Measurements from ENCODE around the gene SERINC5.

DNA sequence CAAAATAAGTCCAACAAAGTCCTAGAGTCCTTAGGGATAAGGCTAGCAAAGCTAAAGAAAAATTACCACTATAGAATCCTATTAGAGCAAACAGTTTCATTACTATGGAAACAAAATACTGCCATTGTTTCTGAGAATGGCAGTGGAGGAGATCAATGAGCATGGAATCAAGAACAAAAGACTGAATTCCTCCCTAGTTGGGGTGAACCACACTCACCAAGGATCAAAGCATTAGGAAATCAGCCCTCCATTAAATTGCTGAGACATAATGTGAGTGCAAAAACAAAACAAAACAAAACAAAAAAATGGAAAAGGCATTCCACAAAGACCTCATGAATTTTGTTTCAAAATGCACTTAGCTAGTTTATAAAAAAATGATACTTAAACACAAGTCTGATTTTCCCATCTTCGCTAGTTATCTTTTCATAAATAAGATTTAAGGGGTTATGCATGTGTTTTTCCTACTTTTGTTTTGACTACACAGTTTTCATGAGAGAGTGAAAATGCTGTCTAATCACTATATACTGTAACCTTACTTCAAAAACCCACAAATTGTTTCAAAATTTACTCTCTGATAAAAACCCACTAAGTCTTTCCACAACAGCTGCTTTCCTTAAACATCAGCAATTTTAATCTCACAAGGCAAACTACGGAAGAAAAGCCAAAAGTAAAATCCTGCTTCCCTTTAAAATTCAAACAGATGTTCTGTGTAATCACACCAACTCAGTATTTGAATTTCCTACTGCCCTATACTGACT, 9.7 kb downstream of the SERINC5 start:
- TF ChIP-seq CHD2 (IDR thresholded peaks at IDR 0.05; ENCODE audit: low read length, partially characterized antibody): no peak
- TF ChIP-seq, protein P1, sequence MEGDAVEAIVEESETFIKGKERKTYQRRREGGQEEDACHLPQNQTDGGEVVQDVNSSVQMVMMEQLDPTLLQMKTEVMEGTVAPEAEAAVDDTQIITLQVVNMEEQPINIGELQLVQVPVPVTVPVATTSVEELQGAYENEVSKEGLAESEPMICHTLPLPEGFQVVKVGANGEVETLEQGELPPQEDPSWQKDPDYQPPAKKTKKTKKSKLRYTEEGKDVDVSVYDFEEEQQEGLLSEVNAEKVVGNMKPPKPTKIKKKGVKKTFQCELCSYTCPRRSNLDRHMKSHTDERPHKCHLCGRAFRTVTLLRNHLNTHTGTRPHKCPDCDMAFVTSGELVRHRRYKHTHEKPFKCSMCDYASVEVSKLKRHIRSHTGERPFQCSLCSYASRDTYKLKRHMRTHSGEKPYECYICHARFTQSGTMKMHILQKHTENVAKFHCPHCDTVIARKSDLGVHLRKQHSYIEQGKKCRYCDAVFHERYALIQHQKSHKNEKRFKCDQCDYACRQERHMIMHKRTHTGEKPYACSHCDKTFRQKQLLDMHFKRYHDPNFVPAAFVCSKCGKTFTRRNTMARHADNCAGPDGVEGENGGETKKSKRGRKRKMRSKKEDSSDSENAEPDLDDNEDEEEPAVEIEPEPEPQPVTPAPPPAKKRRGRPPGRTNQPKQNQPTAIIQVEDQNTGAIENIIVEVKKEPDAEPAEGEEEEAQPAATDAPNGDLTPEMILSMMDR (IDR thresholded peaks at IDR 0.05): no peak
- TF ChIP-seq, protein P2, sequence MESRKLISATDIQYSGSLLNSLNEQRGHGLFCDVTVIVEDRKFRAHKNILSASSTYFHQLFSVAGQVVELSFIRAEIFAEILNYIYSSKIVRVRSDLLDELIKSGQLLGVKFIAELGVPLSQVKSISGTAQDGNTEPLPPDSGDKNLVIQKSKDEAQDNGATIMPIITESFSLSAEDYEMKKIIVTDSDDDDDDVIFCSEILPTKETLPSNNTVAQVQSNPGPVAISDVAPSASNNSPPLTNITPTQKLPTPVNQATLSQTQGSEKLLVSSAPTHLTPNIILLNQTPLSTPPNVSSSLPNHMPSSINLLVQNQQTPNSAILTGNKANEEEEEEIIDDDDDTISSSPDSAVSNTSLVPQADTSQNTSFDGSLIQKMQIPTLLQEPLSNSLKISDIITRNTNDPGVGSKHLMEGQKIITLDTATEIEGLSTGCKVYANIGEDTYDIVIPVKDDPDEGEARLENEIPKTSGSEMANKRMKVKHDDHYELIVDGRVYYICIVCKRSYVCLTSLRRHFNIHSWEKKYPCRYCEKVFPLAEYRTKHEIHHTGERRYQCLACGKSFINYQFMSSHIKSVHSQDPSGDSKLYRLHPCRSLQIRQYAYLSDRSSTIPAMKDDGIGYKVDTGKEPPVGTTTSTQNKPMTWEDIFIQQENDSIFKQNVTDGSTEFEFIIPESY (IDR thresholded peaks at IDR 0.05; ENCODE audit: borderline replicate concordance, low read depth): no peak
- TF ChIP-seq EZH2phosphoT487 (IDR thresholded peaks at IDR 0.05; ENCODE audit: borderline replicate concordance, low read depth): no peak
- TF ChIP-seq, protein P3, sequence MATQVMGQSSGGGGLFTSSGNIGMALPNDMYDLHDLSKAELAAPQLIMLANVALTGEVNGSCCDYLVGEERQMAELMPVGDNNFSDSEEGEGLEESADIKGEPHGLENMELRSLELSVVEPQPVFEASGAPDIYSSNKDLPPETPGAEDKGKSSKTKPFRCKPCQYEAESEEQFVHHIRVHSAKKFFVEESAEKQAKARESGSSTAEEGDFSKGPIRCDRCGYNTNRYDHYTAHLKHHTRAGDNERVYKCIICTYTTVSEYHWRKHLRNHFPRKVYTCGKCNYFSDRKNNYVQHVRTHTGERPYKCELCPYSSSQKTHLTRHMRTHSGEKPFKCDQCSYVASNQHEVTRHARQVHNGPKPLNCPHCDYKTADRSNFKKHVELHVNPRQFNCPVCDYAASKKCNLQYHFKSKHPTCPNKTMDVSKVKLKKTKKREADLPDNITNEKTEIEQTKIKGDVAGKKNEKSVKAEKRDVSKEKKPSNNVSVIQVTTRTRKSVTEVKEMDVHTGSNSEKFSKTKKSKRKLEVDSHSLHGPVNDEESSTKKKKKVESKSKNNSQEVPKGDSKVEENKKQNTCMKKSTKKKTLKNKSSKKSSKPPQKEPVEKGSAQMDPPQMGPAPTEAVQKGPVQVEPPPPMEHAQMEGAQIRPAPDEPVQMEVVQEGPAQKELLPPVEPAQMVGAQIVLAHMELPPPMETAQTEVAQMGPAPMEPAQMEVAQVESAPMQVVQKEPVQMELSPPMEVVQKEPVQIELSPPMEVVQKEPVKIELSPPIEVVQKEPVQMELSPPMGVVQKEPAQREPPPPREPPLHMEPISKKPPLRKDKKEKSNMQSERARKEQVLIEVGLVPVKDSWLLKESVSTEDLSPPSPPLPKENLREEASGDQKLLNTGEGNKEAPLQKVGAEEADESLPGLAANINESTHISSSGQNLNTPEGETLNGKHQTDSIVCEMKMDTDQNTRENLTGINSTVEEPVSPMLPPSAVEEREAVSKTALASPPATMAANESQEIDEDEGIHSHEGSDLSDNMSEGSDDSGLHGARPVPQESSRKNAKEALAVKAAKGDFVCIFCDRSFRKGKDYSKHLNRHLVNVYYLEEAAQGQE (IDR thresholded peaks at IDR 0.05; ENCODE audit: low read depth, low read length): no peak
- no peak for TF ChIP-seq NRF1 (IDR thresholded peaks at IDR 0.05; ENCODE audit: low read depth, low read length)
- TF ChIP-seq FOSL2 (IDR thresholded peaks at IDR 0.05; ENCODE audit: borderline replicate concordance, low read depth): no peak
